GM19043 (cell line): ENCODE measurements around the gene FRS3.

Experiments
- ATAC-seq: cut with Tn5 transposase; IDR thresholded peaks from one replicate; pipeline ENCODE4 v1.9.1; 2021; ENCODE audit warnings: low read depth; ENCODE audit not compliant: unreplicated experiment

FRS3 gene

DNA sequence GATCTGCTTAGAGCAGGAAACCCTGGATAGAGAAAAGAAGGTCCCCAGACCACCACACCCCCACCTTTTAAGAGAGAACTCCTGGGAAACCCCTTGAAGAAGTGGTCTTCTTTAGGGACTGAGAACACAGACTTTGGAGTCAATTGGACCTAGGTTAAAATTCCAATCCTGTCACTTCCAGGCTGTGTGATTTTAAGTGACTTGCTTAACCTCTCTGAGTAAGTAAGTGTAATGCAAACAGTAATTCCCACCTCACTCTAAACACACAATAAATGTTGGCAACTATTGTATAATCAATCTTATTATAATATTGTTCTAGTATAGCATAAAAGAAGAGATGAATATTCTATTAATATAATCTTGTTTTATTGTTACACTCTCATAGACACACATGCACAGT is 47.6 kb downstream of the FRS3 start:
- ATAC-seq: no peak

DNA sequence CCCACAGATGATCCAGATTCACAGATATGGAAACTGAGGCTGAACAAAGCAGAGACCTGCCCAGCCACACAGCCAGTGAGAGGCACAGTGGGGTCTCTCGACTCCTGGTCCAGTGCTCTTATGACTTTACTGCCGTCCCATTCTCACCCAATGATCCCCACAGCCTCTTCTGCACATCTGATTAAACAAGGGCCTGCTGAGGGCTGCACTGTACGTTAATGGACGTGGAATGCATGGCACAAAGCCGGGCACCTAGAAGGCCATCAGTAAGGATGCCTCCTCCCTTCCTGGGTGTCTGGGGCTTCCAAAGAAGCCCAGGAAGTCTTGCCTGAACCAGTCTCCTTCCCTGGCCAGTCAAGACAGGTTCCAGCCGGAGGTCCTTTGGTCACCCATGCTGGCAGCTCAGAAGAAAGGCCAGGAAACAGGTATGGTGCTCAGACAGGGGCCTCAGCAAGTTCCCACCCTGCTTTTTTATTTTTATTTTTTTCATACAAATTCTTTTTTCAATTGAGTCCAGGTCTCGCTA is 48.1 kb downstream of the FRS3 start:
- no peak for ATAC-seq

DNA sequence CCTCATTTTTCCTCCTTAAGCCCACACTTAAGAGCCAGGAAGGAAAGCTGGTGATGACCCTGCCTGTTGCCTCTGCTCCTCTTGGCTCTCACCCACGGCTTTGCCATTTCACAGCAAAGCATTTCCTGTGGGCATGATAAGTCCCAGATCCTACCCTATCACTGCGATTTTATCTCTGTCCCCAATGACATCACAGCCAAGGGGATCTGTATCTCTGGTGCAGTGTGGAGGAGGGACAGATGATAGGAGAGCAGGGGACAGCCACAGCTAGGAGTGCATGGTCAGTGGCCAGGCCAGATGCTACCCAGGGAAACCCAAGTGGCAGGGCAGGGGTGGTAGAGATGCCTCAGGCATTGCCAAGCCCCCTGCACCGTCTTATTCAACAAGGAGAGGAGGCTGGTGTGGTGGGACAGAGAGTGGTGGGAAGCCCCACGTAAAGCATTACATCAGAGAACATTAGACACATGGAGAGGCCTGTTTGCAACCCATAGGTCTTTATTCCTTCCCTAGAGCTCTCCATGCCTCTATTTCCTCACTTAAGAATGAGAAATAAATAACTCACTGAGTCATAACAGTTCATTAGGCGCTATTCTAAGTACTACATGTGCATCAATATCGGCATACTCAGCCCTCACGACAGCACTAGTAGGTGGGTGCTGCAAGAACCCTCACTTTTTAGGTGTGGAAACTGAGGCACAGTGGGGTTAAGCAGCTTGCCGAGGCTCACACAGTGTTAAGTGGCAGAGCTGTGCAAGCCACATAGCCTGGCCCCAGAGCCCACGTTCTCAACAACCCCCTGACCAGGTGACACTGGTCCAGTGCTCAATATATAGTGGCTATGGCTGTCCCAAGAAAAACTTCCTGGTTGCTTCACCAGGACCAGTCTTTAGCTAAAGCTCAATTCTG is 48.9 kb downstream of the FRS3 start:
- ATAC-seq: no peak

DNA sequence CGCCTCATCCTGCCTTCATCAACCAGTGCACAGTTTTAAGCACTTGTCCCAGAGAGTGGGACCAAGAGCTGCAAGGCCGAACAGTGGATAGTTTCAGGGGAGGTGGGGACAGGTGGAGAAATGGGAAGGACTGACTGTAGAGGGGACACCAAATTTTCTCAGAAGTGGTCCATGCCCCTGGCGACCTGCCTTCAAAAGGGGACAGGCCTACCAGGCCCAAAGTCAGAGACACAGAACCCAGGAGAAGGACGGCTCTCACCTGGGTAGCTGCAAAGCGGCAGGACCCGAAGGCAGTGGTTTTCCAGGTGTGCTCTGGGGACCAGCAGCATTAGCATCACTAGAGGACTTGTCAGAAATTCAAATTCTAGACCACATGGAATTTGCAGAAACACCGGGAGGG is 50.1 kb downstream of the FRS3 start:
- ATAC-seq: no peak

DNA sequence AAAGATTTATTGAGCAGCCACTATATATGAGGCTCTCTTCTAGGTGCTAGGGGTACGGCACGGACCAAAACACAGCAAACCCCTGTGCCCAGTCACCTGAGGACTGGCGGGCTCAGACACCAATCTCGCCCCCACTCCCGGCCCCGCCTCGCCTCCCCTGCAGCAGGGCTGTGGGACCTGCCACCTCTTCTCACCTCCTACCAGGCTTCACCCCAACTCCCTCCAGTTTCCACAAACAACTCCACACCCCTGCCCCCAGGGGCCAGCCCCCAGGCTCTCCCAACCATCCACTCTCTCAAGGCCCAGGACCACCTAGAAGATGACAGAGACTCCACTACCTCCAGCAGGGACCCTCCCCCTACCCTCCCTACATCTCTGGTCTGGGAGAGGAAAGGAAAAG is 50.7 kb downstream of the FRS3 start:
- ATAC-seq: no peak

DNA sequence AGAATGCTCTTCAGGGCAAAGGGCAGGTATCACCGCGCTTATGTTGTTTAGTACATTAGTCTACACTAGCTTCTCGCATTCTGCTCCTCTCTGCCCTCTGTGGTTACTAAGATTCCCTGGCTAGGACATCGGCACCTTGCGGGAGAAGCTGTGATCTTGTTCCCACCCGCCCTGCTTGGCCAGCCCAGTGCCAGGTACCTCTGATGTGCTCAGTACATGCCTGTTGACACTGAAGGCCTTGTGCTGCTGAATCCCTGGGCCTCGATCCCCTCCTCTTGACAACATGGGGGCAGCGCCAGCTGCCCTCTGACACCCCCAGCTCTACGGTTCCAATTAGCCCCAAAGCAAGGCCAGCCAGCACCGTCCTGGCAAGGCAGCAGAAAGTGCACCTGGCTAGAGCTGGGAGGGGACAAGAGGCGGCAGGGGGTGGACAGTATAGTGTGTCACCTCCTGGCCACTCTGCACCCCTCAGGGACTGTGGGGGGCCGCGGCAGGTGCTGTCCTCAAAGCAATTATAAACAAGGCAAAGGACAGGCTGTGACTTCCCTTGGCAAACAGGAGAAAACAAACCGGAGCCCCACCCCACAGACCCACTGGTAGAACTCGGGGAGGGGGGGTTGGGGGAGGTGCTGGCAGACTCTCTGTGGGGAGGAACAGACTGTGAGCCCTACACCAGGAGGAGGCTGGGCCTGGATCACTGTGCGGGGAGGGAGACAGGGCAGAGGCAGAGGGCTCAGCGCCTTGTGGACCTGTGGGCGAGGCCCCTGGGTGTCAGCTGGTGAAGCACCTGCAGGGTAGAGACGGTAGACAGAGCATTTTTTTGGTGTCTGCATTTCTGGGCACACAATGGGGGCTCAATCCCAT is 51.4 kb downstream of the FRS3 start:
- ATAC-seq: no peak

DNA sequence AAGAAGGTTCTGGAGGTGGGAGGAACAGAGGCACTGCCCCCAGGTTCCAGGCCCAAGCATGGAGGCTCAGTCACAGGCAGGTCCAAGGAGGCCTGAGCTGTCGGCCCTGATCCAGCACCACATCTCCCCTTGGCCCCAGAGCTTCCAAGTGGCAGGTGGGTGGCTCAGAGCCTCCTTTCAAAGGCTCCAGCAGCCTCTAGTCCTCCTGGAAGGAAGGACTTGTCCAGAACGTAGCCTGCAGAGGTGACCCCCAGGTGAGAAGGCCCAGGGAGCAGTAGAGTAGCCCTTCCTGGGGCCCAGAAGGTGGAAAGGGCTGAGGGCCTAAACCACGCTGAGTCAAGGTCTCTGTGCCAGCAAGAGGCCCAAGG is 52.0 kb downstream of the FRS3 start:
- no peak for ATAC-seq

DNA sequence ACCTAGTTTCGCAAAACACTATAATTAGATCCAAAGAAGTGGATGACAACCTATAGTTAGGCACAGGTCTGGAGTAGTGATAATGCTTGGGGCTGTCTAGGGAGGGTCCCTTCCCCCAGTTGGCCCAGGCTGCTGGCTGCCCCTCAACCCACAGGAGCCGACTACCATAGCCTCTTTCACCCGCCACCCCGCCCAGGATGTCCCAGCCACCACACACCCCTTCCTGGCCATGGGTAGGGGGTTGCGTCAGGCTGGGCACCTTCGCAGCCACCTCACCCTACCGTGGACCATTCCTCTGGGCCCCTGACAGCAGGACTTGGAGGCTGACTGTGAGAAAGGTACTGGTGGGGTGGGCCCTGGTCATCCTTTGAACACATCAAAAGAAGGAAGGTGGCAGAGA is 52.8 kb downstream of the FRS3 start:
- ATAC-seq: no peak

DNA sequence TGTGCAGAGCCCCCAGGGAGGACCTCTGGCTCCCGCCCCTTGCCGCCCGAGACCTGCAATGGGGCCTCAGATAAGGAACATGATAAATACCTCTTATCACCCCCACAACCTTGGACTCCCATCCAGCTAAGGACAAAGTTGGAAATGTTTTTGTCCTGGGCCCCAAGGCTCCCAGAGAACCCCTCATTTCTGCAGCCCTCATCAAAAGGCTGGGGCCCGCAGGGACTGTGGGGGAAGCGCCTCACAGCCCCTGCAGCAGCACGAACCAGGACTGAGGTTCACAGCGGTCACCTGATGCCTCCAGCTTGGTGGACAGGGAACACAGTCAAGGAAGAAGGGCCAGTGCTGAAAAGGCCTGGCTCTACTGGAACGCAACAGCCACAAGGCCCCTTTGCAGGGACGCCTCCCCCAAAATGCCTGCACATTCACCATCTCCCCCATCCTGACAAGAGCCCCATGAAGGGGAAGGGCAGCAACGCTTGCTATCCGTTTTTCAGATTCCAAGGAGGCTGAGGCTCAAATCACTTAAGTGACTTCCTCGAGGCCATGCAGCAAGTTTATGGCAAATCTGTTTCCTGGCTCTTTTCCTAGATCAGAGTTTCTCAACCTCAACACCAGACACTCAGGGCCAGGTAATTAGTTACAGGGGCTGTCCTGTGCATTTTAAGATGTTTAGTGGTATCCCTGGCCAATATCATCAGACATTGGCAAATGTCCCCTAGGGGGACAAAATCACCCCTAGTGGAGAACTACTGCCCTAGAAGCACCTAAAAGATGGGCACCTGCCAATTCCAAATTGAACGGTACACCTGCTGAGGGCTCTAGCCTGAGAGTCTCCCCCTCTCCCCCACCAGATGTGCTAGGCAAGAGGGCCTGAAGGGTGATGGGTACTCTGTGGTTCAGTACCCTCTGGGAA is 54.9 kb downstream of the FRS3 start:
- no peak for ATAC-seq

DNA sequence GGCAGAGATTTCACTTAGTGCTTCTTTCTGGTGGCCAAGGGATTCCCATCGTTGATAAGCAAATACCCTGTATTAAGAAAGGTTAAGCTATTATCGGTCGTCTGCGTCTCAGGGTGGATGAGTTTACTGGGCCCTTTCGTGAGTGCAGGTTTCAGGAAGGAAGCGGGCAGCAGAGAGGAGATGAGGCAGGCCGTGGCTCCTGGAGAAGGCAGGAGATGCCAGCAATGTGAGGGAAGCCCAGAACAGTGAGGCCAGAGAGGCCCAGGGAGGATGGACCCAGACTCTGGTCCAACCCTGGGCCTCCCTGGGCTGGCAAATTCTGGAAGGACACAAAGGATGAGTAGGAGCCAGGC is 55.5 kb downstream of the FRS3 start:
- no peak for ATAC-seq

DNA sequence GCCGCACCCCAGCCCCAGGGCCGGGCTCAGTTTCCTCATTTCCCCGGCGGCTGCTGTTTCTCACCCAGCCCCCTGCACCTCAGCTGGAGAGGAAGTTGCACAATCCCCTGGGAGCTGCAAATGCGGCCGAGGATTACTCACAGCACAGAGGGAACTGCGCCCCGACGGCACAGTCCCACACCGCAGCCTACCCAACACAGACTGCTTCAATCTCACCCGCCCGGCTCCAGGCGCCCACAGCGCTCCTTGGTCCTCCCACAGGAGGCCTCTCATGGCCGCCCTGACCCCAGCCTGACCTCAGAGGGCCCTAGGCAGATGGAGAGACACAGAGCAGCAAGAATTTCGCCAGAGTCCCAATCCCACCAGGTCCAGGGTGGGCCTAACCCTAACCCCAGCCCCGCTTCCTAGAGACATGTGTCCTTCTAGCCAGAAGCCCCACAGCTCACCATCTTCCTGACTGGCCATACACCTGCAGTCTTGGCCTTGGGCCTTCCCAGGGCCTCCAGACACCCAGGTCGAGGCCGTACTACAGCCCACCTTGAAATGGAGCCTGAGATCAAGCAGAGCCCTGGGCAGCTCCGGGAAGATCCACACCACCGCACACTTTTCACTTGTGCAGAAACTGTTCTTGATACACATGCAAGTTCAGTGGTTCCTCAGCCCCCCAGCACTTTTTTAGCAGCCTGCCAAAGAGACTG is 56.0 kb downstream of the FRS3 start:
- peak; percentile 73 for ATAC-seq

DNA sequence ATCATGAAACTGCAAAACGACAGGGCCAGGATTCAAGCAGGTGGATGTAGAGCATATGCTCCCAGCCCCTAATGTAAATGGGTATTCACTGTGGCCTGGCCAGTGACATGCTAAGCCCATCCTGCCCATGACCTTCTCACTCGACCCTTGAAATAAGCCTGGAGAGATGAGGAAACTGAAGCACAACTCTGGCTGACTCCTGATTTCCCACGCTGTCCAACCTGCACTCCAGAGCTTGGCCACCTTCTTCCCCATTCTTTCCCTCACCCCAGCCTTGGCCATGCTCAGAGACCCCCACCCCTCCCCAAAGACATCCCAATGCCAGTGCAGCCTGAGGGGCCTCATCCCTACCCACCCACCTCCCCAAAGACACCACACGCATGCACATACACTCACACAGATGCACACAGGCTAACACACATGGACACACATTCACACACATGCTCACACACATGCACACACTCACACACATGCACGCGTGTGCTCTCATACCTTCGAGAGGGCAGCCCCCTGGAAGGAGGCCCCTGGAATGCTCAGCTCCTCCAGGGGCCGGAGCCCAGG is 56.7 kb downstream of the FRS3 start:
- no peak for ATAC-seq

DNA sequence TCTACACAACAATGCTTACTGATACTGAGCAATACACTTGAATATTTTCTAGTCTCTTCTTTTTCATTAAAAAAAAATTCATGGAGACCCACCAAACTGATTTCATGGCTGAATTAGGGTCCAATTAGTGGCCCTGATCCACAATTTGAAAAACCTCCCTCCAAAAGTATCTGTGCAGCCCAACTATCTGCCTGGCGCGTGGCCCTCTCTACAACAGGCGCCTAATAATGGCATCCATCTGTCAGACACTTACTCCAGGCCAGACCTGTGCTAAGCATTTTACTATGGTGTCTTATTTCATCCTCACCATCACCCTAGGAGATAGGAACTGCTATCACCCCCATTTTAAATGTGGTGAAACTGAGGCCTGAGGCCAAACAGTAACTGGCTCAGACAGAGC is 58.3 kb downstream of the FRS3 start:
- ATAC-seq: no peak

DNA sequence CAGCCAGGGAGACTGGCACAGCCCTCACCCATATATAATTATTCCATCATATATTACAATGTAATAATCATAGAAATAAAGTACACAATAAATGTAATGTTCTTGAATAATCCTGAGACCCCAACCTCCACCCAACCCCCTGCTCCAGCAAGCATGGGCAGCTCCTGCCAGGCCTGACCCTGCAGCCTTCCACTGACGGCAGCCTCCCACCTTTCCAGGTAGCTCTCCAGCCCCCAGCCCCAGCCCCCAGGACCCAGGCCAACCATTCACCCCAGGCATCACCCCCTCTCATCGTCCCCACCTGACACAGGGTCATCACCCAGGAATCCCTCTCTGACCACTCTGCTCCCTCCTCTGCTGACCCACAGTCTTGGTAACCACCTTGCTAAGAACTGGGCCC is 58.9 kb downstream of the FRS3 start:
- ATAC-seq: no peak

DNA sequence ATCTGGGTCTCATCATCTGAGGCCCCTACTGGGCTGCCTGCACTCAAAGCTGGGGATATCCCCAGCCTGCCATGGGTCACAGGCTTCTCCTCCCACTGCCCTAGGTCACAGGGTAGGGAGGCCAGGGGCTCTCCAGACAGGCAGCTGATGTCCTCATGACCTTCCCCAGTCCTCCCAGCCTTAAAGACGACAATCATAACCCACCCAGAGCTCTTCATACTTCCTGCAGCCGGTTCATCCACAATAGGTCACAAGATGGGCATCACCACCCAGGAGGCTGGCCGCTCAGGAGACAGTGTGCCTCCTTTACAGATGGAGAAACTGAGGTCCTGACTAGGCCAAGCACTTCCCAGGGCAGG is 59.5 kb downstream of the FRS3 start:
- no peak for ATAC-seq
